Superior temporal gyrus (tissue), 1 donor: Measurements from ENCODE around the gene INTS3.

Experiments
- DNase-seq: peaks from one replicate; pipeline ENCODE4 v3.0.0-alpha.2; 2016; ENCODE audit errors: extremely low spot score

The INTS3 gene, protein sequence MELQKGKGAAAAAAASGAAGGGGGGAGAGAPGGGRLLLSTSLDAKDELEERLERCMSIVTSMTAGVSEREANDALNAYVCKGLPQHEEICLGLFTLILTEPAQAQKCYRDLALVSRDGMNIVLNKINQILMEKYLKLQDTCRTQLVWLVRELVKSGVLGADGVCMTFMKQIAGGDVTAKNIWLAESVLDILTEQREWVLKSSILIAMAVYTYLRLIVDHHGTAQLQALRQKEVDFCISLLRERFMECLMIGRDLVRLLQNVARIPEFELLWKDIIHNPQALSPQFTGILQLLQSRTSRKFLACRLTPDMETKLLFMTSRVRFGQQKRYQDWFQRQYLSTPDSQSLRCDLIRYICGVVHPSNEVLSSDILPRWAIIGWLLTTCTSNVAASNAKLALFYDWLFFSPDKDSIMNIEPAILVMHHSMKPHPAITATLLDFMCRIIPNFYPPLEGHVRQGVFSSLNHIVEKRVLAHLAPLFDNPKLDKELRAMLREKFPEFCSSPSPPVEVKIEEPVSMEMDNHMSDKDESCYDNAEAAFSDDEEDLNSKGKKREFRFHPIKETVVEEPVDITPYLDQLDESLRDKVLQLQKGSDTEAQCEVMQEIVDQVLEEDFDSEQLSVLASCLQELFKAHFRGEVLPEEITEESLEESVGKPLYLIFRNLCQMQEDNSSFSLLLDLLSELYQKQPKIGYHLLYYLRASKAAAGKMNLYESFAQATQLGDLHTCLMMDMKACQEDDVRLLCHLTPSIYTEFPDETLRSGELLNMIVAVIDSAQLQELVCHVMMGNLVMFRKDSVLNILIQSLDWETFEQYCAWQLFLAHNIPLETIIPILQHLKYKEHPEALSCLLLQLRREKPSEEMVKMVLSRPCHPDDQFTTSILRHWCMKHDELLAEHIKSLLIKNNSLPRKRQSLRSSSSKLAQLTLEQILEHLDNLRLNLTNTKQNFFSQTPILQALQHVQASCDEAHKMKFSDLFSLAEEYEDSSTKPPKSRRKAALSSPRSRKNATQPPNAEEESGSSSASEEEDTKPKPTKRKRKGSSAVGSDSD

DNA sequence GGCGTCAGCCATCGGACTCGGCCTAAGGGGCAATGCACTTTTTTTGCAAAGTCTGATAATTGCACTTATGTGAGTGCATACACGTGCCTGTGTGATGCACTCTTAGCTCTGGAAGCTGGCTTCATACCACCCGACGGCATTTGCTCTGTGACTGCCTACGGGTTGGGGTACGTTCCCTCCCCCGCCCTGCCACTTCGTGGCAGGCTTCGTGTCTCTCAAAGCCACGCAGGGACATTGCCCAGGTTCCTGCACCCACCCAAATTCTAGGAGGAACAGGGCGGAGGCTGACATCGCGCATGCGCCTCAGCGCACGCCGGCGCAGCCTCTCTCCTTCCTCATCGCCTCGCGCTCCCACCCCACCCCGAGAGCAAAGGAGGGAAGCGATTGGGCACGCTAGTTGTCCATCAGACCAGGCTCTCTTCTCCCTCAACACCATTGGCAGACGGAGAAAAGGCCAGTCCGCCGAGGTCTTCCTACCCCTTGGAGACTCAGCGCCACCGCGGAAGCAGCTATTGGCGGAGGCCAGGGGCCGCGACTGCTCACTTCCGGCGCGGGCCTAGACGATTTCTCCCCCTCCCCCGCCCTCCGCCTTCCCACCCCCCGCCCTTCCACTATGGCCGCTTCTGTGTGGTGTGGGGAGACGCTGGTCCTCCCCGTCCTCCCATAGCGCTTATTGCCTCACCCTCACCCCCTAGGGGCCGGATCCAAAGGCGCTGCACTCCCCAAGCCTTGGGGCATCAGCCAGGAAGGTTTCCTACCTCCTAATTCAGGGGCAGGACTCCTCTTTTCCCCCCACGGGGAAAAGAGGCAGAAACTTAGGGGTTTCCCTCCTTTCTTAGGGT is at the start of gene INTS3:
TSS of gene INTS3 (plus strand) at position 588 of the 842 bp plus-strand sequence. CDS start 585 bp downstream, outside the sequence.
- peak; percentile 100 for DNase-seq

DNA sequence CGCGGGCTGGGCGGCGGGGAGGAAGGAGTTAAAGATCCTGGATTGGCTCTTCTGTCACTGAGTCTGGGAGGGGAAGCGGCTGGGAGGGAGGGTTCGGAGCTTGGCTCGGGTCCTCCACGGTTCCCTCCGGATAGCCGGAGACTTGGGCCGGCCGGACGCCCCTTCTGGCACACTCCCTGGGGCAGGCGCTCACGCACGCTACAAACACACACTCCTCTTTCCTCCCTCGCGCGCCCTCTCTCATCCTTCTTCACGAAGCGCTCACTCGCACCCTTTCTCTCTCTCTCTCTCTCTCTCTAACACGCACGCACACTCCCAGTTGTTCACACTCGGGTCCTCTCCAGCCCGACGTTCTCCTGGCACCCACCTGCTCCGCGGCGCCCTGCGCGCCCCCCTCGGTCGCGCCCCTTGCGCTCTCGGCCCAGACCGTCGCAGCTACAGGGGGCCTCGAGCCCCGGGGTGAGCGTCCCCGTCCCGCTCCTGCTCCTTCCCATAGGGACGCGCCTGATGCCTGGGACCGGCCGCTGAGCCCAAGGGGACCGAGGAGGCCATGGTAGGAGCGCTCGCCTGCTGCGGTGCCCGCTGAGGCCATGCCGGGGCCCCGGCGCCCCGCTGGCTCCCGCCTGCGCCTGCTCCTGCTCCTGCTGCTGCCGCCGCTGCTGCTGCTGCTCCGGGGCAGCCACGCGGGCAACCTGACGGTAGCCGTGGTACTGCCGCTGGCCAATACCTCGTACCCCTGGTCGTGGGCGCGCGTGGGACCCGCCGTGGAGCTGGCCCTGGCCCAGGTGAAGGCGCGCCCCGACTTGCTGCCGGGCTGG is 49.1 kb upstream of the INTS3 start, which contains the start of gene NPR1:
TSS of gene NPR1 (plus strand) at position 170 of the 818 bp plus-strand sequence. CDS start at position 591, 421 bp downstream.
- DNase-seq: no peak

DNA sequence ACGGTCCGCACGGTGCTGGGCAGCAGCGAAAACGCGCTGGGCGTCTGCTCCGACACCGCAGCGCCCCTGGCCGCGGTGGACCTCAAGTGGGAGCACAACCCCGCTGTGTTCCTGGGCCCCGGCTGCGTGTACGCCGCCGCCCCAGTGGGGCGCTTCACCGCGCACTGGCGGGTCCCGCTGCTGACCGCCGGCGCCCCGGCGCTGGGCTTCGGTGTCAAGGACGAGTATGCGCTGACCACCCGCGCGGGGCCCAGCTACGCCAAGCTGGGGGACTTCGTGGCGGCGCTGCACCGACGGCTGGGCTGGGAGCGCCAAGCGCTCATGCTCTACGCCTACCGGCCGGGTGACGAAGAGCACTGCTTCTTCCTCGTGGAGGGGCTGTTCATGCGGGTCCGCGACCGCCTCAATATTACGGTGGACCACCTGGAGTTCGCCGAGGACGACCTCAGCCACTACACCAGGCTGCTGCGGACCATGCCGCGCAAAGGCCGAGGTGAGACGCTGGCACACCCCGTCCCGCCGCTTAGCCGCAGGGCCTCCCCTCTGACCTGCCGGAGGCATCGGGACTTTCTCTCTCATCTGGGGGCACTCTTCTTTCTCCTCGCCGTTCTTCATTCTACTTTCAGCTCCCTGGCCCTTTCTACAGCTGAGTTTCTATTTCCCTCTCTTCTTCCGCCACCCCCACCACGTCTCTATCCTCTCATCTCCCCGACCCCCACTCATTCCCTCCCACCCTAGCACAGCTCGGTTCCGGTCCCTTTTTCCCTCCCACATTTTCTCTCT is 48.3 kb upstream of the INTS3 start:
- no peak for DNase-seq

DNA sequence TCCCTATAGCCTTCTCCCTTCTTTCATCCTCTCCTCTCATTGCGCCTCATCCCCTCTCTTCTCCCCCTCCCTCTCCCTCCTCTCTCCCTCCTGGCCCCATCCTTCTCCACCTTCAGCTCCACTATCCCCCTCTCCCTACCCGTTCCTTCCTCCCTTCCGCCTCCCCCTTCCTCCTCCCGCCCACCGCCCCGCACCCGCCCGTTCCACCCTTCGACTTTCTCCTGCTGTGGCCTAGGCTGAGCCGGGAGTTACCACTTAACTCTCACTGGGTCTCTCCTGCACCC is 47.8 kb upstream of the INTS3 start:
- no peak for DNase-seq

DNA sequence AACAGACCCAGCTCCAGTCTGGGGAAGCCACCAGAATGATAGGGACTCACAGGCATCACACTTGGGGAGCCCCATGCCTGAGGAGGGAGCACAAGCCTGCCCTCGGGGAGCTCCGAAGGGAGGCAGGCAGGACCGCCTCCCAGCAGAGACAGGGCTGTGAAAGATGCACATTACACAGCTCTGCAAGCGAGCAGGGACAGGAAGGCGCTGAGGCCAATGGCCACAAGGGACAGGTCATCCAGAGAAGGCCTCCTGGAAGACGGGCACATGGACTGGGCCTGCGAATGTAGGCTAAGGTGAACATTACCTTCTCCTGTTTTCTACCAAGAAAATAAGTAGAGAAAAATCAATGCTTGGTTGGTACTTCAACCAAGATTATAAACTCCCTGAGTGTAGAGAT is 45.1 kb upstream of the INTS3 start:
- DNase-seq: no peak

DNA sequence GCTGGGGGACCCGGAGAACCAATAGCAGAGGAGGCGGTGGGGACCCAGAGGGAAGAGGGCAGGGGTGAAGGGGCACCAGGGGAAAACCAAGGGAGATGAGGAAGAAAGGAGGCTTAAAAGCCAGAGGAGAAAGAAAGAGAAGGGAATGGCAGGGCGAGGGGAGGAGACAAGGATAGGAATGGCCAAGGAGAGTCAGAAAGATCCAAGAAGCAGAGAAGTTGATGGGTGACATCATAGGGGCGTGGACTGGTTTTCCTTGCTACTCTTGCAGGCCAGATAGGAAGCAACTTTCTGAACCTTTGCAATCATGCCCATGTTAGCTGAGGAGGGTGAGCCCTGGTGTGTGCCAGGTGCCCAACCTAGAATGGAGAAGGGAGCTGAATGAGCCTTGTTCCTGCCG is 44.0 kb upstream of the INTS3 start:
- DNase-seq: no peak

DNA sequence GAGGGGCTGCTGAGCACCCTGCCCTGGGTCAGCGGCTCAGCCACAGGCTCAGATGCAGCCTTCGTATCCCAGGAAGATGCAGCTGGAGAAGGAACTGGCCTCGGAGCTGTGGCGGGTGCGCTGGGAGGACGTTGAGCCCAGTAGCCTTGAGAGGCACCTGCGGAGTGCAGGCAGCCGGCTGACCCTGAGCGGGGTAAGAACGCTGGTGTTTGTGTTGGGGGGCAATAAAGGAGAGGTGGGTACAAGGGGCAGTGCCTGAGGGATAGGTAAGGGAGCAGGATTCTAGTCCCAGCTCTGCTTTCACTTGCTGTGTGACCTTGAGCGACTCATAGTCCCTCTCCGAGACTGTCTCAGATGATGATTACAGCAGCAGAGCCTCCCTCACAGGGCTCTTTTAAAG is 43.0 kb upstream of the INTS3 start:
- no peak for DNase-seq

DNA sequence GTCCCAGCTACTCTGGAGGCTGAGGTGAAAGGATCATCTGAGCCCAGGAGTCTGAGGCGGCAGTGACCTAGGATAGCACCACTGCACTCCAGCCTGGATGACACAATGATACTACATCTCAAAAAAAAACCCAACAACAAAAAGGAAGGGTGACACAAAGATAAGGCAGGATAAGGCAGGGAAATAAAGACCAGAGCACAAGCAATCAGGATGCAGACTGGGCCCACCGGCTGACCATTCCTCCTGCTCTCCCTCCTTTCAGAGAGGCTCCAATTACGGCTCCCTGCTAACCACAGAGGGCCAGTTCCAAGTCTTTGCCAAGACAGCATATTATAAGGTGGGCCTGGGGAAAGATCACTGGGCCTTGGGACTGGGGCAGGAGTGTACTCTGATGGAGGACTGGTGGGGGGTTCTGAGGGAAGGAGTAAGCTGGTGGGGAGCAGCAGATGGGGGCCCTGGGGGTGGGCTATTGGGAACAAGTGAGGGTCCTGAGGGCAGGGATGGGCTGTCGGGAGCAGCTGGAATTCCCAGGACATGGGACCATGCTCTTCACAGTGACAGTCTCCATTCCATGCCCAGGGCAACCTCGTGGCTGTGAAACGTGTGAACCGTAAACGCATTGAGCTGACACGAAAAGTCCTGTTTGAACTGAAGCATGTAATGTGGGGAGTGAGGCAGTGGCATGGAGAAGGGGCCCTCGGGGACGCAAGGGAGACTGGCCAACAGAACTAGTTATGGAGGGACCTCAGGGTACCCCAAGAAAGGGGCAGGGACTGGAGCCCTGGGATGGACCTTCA is 42.1 kb upstream of the INTS3 start:
- DNase-seq: no peak

DNA sequence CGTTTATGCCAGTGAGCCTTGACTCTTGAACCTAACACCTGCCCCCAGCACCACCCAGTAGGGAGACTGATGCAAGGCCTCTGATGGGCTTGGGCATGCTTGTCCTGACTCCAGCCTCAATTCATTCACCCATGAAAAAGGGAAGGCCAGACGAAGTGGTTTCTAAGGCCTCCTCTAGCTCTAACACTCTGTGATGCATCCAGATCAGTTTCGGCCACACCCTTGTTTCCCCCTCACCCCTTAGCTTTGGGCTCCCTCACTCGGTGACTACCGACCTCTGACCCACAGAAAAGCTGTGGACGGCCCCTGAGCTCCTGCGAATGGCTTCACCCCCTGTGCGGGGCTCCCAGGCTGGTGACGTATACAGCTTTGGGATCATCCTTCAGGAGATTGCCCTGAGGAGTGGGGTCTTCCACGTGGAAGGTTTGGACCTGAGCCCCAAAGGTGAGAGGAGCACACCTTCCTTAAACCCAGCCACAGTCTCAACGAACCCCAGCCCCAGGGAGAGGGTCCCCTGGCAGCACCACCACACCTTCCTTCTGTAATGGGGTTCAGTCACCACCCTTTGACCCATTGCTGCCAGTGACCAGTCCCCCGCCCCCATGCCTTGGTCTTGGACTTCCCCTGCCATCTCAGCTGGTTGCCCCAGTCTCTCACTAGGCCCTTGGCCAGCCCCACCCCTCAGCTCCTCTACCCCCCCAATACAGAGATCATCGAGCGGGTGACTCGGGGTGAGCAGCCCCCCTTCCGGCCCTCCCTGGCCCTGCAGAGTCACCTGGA is 40.3 kb upstream of the INTS3 start:
- no peak for DNase-seq

DNA sequence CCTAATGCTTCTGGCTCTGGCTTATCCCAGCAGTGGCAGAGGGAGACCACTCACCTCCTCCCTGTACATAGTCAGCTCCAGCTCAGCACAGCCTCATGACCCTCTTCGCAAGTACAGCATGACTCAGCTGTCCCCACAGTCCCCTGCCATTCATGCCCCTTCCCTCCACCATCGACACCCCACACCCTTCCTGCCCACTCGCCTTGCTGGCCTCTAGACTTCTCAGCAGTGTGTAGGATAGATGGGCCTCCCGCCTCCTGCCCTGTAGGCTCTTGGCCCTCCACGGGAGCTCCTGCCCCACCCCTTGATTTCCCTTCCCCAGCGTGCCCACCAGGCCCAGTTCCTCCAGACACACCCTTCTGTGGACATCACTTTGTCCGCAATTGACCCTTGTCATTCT is 39.6 kb upstream of the INTS3 start:
- no peak for DNase-seq

DNA sequence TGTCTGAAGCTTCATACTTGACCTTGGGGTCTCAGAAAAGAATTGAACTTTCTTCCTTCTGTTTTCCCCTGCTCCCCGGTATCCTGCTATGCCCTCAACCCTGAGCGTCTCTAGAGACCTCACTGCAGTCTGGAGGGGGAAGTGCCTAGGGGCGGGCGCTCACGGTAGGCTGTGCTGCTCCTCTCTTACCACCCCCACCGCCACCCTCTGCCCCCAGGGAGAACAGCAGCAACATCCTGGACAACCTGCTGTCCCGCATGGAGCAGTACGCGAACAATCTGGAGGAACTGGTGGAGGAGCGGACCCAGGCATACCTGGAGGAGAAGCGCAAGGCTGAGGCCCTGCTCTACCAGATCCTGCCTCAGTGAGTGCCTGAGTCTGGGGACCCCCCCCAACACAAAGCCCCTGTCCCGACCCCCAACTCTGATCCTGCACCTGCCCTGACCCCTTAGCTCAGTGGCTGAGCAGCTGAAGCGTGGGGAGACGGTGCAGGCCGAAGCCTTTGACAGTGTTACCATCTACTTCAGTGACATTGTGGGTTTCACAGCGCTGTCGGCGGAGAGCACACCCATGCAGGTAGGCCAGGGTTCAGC is 39.0 kb upstream of the INTS3 start:
- no peak for DNase-seq

DNA sequence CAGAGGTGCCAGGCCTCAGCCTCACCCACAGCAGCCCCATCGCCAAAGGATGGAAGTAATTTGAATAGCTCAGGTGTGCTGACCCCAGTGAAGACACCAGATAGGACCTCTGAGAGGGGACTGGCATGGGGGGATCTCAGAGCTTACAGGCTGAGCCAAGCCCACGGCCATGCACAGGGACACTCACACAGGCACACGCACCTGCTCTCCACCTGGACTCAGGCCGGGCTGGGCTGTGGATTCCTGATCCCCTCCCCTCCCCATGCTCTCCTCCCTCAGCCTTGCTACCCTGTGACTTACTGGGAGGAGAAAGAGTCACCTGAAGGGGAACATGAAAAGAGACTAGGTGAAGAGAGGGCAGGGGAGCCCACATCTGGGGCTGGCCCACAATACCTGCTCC is 34.4 kb upstream of the INTS3 start:
- no peak for DNase-seq

DNA sequence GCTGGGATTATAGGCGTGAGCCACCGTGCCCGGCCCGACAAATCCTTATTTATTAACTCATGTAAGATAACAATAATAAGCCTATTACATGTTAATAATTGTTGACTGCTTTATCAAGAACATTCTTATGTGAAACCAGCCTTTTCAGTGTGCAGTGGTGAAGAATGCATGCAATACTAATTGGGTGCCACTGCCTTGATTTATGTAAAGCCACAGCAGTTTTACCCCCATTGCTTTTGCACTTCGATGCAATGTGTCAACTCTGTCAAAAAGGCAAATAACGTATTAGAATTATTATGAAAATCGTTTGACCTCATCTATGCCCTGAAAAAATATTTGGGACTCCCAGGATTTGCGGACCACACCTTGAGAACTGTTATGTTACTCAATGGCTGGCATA is 31.1 kb upstream of the INTS3 start:
- DNase-seq: no peak

DNA sequence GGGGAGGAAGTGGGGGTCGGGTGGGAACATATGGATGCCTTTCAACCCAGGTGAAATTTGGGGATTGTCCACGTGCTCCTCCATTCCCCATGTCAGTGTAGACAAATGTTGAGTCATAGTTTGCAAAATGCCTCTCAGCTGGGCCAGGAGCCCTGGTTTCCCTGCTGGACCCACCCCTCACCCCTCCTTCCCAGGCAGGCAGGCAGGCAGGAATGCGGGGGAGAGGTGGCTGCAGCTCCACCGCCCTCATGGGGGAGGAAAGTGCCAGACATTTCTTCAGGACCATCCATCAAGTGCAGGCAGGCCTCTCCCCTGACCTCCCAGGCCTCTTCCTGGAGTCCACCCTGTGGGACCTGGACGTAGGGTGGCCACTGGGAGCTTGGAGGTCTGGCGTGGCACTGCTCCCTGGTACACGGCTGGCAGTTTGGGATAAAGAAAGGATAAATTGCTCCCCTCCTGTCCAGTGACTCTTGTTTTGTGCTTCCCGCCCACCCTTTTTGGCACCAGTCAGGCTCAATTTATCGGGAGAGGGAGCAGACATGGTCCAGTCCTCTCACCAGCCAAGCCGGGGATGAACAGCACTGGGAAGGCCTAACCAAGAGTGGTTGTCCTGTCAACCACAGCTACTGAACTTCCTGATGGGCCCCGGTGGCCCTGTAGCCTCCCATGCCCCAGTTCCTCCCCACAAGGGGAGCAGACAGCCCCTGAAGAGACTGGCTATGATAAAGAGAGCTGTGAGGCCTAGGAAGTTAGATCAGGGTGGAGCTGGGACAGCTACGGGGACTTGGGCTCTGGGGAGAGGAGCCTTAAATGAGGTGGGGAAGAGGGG is 30.4 kb upstream of the INTS3 start:
- no peak for DNase-seq

DNA sequence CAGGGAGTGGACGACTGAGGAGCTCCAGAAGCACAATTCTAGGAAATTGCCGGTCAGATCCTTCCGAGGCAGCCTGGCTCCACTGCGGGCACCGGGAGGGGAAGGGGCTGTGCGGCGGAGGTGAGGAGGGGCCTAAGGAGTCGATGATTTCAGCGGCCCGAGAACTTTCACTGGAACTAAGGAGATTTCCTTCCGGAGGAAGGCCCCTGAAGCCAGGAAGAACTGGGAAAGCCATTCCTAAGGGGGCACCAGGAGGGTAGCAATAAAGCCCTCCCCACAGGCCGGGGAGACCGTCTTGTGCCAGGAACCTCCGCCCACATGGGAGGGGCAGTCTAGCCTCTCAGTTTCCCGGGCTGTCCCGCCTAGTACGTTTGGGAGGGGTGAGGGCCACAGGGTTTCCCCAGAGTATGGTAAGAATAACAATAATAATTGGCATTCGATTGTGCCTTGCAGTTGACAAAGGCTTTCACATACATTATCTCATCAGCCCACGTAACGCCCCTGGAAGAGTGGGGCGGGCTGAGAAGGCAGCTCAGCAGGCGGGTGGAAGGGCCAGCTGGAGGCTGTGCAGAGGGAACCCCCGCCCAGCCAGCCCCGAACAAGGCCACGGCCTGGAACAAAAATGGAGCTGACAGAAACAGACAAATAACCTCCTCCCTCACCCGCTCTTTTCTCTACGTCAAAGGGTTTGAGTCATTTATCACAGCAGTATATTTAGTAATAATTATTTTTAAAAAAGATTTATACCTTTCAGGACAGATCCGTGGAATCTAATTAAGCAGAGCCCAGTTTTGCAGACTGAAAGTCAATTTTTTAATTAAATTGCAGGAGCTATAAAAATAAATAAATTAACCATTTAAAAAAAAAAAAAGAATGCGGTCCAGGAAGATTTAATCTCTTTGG is 29.6 kb upstream of the INTS3 start:
- DNase-seq: no peak
